ENCODE results near the gene SLCO1C1.

SLCO1C1 gene, protein sequence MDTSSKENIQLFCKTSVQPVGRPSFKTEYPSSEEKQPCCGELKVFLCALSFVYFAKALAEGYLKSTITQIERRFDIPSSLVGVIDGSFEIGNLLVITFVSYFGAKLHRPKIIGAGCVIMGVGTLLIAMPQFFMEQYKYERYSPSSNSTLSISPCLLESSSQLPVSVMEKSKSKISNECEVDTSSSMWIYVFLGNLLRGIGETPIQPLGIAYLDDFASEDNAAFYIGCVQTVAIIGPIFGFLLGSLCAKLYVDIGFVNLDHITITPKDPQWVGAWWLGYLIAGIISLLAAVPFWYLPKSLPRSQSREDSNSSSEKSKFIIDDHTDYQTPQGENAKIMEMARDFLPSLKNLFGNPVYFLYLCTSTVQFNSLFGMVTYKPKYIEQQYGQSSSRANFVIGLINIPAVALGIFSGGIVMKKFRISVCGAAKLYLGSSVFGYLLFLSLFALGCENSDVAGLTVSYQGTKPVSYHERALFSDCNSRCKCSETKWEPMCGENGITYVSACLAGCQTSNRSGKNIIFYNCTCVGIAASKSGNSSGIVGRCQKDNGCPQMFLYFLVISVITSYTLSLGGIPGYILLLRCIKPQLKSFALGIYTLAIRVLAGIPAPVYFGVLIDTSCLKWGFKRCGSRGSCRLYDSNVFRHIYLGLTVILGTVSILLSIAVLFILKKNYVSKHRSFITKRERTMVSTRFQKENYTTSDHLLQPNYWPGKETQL

DNA sequence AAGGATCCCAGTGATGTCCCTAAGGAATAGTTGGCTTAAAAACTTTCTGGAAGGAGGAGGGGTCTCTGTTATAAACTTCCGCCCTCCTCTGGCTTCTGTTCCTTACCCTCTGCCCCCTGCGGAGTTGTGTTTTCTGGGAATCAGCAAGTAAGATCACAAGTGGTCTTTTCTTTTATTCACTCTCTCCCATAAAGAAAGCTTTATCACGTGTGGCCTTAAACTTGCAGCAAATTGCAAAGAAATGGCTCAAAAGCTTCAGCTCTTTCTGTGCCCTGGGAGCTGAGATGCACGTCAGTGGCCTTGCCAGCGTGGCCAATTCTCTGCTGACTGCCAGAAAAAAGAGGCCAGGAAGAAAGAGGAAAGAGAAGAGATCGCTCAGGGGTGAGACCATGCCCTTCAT is at the start of gene SLCO1C1:
SLCO1C1 (plus strand) TSS at position 101 of the 400 bp plus-strand sequence. CDS start 4,245 bp downstream, outside the sequence.
- Mint-ChIP-seq H3K36me3 (no peaks in the 10 kb centered on the region), H3K4me1 (ENCODE audit: low read depth) (no peaks in the 10 kb centered on the region), H3K9me3 (ENCODE audit: low read depth) (no peaks in the 10 kb centered on the region), H3K4me3 (no peak within 1 kb of the TSS), H3K27ac (no peak within 1 kb of the TSS), H3K27me3 (no peaks in the 10 kb centered on the region)

DNA sequence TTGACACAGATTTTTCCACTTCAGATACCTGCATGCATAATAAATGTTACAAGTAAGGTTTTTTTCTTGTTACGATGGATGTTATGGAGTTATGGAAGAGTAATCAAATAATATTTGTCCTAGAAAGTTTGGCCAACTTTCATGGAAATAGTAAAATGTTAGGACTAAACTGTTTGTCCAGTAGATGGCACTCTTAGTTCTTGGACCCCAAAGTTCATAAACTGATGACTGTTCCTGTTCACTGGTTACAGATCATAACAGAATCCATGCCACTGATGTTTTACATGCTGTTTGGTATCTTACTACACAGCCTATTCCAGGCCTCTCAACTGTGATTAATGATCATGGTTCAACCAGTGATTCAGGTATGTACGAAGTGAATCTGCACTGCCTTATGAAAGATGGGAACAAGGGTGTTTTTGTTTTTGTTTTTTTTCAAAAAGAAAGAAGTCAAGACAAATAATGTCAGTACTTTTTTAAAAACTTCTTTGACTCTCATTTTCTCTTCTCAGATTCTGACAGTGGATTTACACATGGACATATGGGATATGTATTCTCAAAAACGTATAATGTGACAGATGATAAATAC is 48.8 kb upstream of the SLCO1C1 start:
- Mint-ChIP-seq H3K27ac (no peak overlapping the region), H3K4me3 (no peak overlapping the region), H3K36me3 (no peaks in the 10 kb centered on the region), H3K9me3 (ENCODE audit: low read depth) (no peaks in the 10 kb centered on the region), H3K27me3 (peaks cover 2% of the 10 kb centered on the region), H3K4me1 (ENCODE audit: low read depth) (no peaks in the 10 kb centered on the region)

DNA sequence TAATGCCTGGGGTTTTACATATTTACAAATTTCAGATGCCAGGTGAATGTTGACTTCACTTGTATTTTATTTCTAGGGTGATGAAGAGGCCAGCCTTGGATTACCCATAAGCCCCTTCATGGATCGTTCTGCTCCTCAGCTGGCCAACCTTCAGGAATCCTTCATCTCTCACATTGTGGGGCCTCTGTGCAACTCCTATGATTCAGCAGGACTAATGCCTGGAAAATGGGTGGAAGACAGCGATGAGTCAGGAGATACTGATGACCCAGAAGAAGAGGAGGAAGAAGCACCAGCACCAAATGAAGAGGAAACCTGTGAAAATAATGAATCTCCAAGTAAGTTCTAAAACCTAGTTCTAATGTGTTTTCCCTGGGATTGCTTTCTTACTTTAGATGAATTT is 41.3 kb upstream of the SLCO1C1 start:
- H3K4me3 Mint-ChIP-seq, result no peak overlapping the region
- no peak overlapping the region for H3K27ac Mint-ChIP-seq
- no peaks in the 10 kb centered on the region for H3K27me3 Mint-ChIP-seq
- H3K36me3 Mint-ChIP-seq, result no peaks in the 10 kb centered on the region
- H3K4me1 Mint-ChIP-seq (ENCODE audit: low read depth), result no peaks in the 10 kb centered on the region
- H3K9me3 Mint-ChIP-seq (ENCODE audit: low read depth), result peaks cover 7% of the 10 kb centered on the region

DNA sequence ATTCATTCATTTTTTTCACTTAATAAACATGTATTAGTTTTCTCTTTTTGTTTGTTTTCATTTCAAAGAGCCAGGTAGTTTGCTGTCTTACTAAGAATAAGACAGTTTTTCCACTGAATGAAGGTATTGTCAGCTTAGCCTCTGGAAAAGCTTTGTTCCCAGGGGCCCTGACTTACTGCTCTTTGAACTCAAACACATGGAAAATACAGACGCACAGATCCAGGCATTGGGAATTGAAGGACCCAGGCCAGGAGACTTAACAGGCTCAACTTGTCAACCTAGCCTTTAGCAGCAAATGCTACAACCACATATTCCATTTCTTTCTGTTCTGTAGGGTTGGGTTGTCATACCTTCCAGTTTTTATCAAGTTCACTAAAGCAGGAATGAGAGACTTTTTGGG is 38.5 kb upstream of the SLCO1C1 start:
- Mint-ChIP-seq H3K27ac (no peak overlapping the region), H3K36me3 (no peaks in the 10 kb centered on the region), H3K4me1 (ENCODE audit: low read depth) (no peaks in the 10 kb centered on the region), H3K9me3 (ENCODE audit: low read depth) (peaks cover 17% of the 10 kb centered on the region), H3K4me3 (no peak overlapping the region), H3K27me3 (no peaks in the 10 kb centered on the region)

DNA sequence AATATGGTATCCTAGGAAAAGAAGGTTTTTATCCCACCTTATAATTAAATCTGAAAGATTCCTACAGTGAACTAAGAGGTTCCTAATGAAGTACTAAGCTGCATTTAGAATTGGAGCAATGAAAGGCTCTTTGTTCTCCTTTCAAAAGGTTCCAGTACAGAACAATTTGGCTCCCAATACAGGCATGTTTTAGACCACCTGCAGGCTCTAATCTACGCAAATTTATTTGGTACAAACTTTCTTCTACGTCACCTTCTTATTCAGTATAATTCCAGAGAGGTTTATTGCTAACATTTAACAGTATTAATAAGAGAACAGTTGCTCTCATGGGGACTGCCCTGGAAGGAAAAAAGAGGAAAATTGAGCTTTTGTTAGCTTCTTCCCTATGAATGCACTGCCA is 37.6 kb upstream of the SLCO1C1 start:
- H3K9me3 Mint-ChIP-seq (ENCODE audit: low read depth), result peaks cover 17% of the 10 kb centered on the region
- H3K4me3 Mint-ChIP-seq, result no peak overlapping the region
- H3K27ac Mint-ChIP-seq, result no peak overlapping the region
- H3K27me3 Mint-ChIP-seq, result no peaks in the 10 kb centered on the region
- no peaks in the 10 kb centered on the region for H3K4me1 Mint-ChIP-seq (ENCODE audit: low read depth)
- H3K36me3 Mint-ChIP-seq, result no peaks in the 10 kb centered on the region

DNA sequence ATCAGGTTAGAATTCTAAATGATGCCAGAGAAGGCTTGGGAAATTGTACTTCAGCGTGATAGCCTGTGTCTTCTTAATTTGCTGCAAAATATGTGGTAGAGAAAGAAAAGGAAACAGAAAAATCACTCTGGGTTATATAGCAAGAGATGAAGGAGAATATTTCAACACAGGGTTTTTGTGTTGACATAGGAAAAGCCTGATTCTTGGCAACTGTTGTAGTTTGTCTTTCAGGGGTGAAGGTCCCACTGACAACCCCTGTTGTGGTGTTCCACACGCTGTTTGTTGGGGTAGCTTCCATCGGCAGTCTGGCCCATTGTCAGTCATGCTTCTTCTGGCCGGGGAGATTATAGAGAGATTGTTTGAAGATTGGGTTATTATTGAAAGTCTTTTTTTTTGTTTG is 13.8 kb upstream of the SLCO1C1 start:
- no peaks in the 10 kb centered on the region for H3K4me1 Mint-ChIP-seq (ENCODE audit: low read depth)
- no peaks in the 10 kb centered on the region for H3K36me3 Mint-ChIP-seq
- no peaks in the 10 kb centered on the region for H3K27me3 Mint-ChIP-seq

DNA sequence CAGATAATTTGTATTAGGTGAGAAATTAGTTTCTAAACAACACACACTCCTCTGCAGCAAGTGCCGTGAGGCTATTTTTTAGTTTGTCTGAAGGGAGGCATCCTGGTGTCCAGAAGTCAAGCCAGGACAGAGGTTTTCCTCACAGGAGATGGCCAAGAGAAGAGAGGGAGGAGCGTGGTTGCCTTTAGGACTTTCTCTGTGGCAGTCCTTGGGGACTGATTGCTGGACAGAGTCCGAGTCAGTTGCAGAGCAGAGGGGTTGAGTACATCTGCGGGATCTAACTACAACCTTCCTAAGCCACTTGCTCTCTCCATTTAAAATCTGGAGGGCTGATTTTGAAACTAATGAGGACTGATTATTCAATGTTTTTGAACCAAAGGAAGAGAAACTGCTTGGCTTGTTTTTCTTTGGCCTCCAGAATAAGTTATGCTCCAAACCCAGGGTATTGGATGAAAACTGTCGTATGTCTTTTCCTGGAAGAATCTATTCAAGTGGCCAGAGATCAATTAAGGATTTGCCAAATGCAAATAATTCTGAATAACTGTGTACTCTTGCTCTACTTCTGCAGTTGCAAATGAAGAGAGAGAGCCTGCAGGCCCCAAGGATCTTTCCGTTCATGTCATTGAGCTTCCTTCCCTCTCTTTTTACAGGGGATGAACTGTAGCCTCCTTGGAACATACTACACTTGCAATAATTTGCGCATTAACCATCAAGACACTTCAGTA is 1.2 kb downstream of the SLCO1C1 start:
- Mint-ChIP-seq H3K9me3 (ENCODE audit: low read depth) (no peaks in the 10 kb centered on the region), H3K27ac (no peak overlapping the region), H3K4me1 (ENCODE audit: low read depth) (no peaks in the 10 kb centered on the region), H3K4me3 (no peak overlapping the region), H3K27me3 (no peaks in the 10 kb centered on the region), H3K36me3 (no peaks in the 10 kb centered on the region)

More for the DNA sequence above, 13.8 kb upstream of the SLCO1C1 start:
- no peak overlapping the region for H3K27ac Mint-ChIP-seq
- H3K9me3 Mint-ChIP-seq (ENCODE audit: low read depth), result peaks cover 8% of the 10 kb centered on the region
- no peak overlapping the region for H3K4me3 Mint-ChIP-seq

DNA sequence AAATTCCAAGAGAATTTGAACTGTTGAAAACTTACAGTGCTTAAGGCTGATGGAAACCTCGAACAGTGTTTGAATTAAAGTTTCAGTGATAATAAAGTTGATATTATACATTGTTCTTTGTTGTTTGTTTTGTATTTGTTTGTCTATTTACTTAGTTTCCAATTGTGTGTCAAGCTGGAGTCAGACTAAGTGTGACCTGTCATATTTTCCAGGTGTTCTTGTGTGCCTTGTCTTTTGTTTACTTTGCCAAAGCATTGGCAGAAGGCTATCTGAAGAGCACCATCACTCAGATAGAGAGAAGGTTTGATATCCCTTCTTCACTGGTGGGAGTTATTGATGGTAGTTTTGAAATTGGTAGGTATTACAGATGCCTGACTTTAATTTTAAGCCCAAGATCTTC is 6.0 kb downstream of the SLCO1C1 start:
- no peak overlapping the region for H3K27ac Mint-ChIP-seq
- H3K27me3 Mint-ChIP-seq, result no peaks in the 10 kb centered on the region
- H3K36me3 Mint-ChIP-seq, result no peaks in the 10 kb centered on the region

DNA sequence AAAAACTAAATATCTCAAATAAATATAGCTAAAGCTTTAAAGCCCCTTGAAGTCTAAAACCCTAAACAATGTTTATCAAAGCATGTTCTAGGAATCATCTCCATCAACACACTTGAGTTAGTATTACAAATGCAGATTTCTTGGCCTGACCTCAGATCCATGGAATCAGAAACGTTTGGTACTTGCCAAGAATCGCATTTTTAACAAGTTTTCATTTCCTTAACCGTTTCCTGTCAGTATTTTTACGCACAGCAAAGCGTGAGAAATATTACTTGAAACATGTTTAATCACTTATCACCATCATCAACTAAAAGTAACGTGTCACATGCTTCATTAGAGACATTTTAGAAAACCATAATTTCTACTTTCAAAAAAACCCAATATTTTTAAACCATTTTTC is 9.7 kb downstream of the SLCO1C1 start:
- H3K4me3 Mint-ChIP-seq, result no peak overlapping the region
- H3K9me3 Mint-ChIP-seq (ENCODE audit: low read depth), result no peaks in the 10 kb centered on the region
- no peak overlapping the region for H3K27ac Mint-ChIP-seq
- no peaks in the 10 kb centered on the region for H3K27me3 Mint-ChIP-seq
- no peaks in the 10 kb centered on the region for H3K36me3 Mint-ChIP-seq
- H3K4me1 Mint-ChIP-seq (ENCODE audit: low read depth), result no peaks in the 10 kb centered on the region

More for the DNA sequence above, 6.0 kb downstream of the SLCO1C1 start:
- H3K4me3 Mint-ChIP-seq, result no peak overlapping the region
- no peaks in the 10 kb centered on the region for H3K4me1 Mint-ChIP-seq (ENCODE audit: low read depth)
- no peaks in the 10 kb centered on the region for H3K9me3 Mint-ChIP-seq (ENCODE audit: low read depth)

DNA sequence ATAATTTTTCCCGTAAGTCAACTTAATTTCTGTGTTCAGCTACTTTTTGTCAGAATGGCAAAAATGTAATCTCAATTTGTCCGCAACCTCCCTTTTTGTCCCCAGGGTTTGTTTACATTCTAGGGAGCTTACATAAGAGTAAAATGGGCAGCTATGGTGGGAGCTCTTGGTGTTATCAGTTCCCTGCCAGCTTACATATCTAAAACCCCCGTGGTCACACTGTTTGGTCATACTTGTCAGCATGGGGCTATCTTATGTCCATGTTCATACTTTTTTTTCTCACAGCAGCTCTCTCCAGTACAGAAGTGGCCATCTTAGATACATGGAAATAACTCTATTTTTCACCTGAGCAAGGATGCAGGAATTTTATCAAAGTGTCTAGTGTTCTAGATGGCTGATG is 16.7 kb downstream of the SLCO1C1 start:
- H3K4me1 Mint-ChIP-seq (ENCODE audit: low read depth), result no peaks in the 10 kb centered on the region
- H3K9me3 Mint-ChIP-seq (ENCODE audit: low read depth), result no peaks in the 10 kb centered on the region
- no peak overlapping the region for H3K27ac Mint-ChIP-seq
- no peaks in the 10 kb centered on the region for H3K27me3 Mint-ChIP-seq
- no peak overlapping the region for H3K4me3 Mint-ChIP-seq
- H3K36me3 Mint-ChIP-seq, result no peaks in the 10 kb centered on the region

DNA sequence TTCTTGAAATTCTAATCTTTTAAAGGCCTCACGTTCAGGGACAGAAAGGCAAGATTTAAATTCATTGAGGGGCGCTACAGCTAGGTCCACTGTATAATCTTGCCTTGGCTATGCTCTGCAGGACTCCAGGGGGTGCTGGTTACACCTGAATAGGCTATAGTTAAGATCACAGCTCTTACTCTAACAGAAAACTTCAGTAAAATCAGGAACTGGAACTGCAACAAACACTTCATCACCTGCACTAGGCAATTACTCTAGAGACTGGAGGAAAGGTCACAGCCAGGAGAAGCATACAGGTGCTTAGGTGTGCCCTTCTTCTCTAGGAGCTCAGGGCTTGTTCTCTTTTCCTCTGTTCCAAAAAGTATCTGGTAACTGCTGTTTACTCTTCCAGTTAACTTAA is 20.9 kb downstream of the SLCO1C1 start:
- Mint-ChIP-seq H3K36me3 (no peaks in the 10 kb centered on the region), H3K4me3 (no peak overlapping the region), H3K4me1 (ENCODE audit: low read depth) (no peaks in the 10 kb centered on the region), H3K27ac (no peak overlapping the region), H3K27me3 (no peaks in the 10 kb centered on the region), H3K9me3 (ENCODE audit: low read depth) (no peaks in the 10 kb centered on the region)

DNA sequence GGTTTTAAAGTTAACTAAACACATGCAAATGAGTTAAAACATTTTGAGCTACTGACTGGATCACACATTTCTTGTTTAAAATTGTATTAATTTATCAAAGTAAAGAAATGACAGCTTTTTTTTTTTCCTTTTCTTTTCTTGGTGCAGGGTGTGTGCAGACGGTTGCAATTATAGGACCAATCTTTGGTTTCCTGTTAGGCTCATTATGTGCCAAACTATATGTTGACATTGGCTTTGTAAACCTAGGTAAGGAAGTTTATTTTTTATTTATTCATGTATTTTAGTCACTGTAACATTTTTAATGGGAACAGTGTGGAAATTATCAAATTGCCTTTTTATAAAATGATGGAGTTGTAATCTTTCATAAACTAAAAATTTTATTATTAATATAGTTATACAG is 21.9 kb downstream of the SLCO1C1 start:
- H3K36me3 Mint-ChIP-seq, result no peaks in the 10 kb centered on the region
- H3K27me3 Mint-ChIP-seq, result no peaks in the 10 kb centered on the region
- no peaks in the 10 kb centered on the region for H3K9me3 Mint-ChIP-seq (ENCODE audit: low read depth)
- no peak overlapping the region for H3K4me3 Mint-ChIP-seq
- no peaks in the 10 kb centered on the region for H3K4me1 Mint-ChIP-seq (ENCODE audit: low read depth)
- H3K27ac Mint-ChIP-seq, result no peak overlapping the region

DNA sequence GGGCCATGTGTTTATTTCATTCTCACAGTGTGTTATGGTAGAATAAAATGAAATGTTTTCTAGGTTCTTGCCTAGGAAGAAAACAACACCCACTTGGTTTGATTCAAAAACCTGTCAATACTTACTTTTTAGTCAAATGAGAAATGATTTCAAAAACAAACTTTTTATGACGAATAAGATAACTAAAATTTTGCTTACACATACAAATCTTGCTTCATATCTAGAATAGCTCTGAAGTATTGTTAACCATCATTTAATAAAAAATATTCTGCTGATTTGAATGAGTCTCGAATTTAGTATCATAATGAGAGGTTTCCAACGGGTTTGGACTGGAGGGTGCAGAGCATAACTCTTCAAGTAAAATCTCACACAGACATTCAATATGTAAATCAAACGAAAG is 23.2 kb downstream of the SLCO1C1 start:
- Mint-ChIP-seq H3K4me3 (no peak overlapping the region), H3K9me3 (ENCODE audit: low read depth) (no peaks in the 10 kb centered on the region), H3K27me3 (no peaks in the 10 kb centered on the region), H3K27ac (no peak overlapping the region), H3K36me3 (no peaks in the 10 kb centered on the region), H3K4me1 (ENCODE audit: low read depth) (no peaks in the 10 kb centered on the region)

DNA sequence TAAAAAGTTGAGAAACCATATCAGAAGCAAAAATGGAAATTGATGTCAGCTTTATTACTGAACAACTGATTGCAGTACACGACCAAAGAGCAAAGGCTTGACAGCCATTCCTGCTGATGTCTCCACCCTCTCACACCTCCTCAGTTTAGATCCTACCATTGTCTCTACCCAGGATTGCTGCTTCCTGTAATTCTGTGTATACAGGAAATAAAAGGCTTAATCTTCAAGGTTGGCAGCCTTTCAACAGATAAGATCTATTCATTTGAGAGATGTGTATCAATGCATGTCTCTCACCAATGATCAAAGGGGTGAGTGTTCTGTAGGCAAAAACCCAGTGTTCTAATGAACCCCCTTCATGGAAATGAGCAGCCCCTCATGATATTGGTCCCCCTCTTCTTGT is 27.0 kb downstream of the SLCO1C1 start:
- no peaks in the 10 kb centered on the region for H3K36me3 Mint-ChIP-seq
- H3K4me1 Mint-ChIP-seq (ENCODE audit: low read depth), result no peaks in the 10 kb centered on the region
- no peak overlapping the region for H3K27ac Mint-ChIP-seq
- no peaks in the 10 kb centered on the region for H3K9me3 Mint-ChIP-seq (ENCODE audit: low read depth)
- H3K4me3 Mint-ChIP-seq, result no peak overlapping the region
- no peaks in the 10 kb centered on the region for H3K27me3 Mint-ChIP-seq

DNA sequence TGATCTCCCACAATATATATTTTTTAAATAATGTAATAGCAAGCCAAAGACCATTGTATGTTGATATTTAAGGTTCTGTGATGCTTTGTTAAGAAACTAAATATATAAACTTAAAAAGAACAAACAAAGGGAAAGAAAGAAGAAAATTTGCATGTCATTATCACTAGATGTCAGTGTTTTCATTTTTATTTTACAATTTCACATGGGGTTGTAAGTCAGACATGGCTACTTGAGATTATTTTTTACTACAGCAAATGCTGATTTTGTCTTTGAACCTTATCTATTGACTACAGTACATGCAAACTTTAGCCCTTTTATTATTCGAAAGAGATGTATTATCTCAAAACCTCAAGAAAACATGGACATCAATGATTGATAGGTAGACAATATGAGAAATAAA is 36.1 kb downstream of the SLCO1C1 start:
- H3K4me1 Mint-ChIP-seq (ENCODE audit: low read depth), result no peaks in the 10 kb centered on the region
- no peak overlapping the region for H3K4me3 Mint-ChIP-seq
- H3K9me3 Mint-ChIP-seq (ENCODE audit: low read depth), result no peaks in the 10 kb centered on the region
- H3K27ac Mint-ChIP-seq, result no peak overlapping the region
- H3K27me3 Mint-ChIP-seq, result no peaks in the 10 kb centered on the region
- no peaks in the 10 kb centered on the region for H3K36me3 Mint-ChIP-seq

Data from activated naive CD8-positive, alpha-beta T cell (primary cell).